GM12892 (cell line): Measurements from ENCODE around the gene ZFAND2A.

ENCODE experiments used
- POLR2A ChIP-seq: IDR thresholded peaks from 2 replicates; pipeline ENCODE4 v1.6.1; 2011; ENCODE audit warnings: low read depth, low read length, control low read depth
- POLR2AphosphoS5 ChIP-seq: IDR thresholded peaks from 2 replicates; pipeline ENCODE4 v1.6.1; 2011; ENCODE audit warnings: low read depth, low read length, control low read depth
- TAF1 ChIP-seq: IDR thresholded peaks from 2 replicates; pipeline ENCODE4 v1.6.1; 2011; ENCODE audit warnings: low read depth, mild to moderate bottlenecking, control low read depth, low read length, borderline replicate concordance

- TF ChIP-seq TAF1 (no peak), POLR2A (no peak), POLR2AphosphoS5 (no peak)
Observed at GRCh38 chr7:1144269-1144771, 15.7 kb downstream of the ZFAND2A start.
